Measurements from ENCODE around the gene COL11A2.
A peak's percentile ranks its signal among the peaks of the same experiment; 100 is the strongest.

The COL11A2 gene

DNA sequence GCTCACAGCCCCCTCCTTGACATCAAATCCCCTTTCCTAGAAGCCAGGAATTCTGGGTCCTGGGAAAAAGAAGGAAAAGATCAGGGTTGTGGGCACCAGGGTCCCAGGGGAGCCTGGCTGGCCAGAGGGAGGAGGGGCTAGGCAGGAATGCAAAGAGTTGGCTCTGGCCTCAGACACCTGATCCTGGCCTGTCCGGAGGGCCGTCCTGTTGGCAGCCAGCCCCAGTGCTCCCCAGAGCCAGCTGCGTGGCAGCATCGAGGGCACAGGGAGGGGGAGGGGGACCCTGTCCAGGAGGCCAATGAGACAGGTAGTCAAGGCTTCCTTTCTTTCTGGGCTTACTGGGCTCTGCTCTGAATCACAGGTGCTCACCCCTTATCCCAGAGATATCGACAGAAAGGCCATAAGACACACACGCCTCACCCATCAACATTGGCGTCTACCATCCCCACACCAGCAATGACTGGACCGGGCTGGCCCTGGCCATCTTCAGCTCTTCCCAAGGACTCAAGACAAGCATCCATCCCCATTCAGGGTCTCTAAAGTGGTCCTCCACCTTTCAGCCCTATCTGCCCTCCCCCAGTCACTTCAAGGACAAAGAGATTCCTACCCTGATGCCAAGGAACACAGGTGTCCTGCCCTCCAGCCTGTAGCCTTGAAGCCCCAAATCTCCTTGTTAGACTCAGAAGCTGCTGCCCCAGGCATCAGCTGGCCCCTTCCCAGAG, 723 bp downstream of the COL11A2 start:
- no peak for DNase-seq

DNA sequence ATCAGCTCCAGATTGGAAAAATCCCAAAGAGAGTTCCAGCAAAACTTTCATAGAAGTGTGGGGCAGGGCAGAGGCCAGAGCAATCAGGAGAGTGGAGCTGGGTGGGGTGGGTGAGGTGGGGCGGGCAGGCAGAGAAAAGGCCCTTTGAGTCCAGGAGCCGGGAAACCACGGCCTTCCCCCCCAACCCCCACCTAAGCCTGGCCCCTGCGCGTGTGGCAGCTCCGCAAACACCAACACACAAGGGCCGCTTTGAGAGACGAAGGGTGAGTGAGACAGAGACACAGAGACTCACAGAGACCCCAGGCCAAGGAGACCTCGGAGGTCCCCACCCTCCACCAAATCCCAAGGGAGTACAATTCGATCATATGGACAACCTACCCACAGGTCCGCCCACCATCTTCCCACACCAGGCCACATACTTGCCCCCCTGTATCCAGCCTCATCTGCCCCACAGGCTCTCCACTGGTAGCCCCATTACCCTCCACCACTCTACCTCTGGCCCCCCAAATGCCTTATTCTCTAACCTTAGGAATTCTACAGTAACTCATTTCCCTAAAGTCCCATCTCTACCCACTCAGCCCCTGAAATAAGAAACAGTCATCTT, 1.7 kb downstream of the COL11A2 start:
- DNase-seq: no peak

DNA sequence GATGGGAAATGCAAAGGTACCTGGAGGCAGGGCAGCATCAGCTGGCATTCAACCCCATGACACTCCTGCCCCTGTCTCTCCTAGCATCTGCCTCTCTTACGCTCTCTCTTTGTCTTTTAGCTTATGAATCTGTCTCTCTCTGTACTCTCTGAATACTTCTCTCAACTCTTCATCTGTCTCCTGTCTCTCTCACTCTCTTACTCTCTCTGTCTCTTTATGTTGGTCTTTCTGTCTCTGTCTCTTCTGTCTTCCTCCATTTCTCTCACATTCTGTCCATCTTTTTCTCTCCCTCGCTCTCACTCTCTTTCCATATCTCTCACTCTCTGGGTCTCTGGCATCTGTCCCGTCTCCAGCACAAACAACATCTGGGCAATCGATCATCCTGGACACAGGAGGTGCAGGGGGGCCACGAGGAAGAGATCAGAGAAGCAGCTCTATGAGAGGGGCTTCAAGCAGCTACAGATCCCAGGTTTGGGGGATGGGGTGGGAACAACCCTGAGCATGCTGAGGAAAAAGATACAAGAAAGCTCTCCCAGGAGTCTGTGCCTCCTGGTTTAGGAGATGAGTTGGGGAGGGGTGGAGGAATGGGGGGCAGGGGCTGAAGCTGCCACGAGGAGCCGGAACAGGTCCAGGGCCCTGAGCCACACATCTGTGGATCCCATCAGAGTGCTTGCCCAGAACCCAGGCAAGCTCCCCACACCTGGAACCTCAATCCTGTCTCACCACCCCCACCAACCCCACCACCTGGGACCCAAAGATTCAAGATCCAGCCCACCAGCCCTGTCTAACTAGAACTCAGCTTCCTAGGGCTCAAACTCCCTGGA, 2.4 kb downstream of the COL11A2 start:
- DNase-seq: no peak

DNA sequence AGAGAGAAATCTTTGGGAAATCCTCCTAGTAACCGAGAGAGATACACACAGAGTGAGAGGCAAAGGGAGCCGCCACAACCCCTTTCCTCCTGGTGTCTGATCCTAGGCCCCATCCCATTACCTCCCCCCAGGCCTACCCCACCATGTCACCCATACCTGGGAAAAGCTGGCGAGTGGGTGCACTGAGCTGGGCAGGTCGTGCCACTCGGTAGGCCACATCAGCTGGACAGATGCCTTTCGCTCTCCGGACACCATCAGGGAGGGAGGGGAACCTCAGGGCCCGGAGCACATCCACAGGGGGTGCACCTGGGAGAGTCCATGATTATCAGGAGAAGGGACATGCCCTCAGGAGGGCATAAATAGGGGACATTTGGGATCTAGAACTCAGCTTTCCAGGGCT, 3.1 kb downstream of the COL11A2 start:
- DNase-seq: no peak

DNA sequence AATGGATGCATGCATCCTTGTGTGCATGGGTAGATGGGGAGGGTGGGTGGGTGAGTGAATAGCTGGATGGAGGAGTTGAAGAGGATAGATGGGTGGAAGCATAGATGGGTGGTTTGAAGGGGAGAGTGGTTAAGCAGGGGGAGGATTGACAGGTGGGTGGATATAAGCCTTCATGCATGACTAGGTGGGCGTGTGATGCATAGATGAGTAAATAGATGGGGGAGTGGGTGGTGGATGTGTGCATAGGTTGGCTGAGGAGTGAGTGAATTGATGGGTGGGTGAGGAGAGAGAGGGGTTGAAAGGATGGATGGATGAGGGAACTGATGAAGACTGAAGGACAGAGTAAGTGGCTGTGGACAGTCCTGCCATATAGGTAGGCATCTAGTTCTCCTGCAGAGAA, 4.5 kb downstream of the COL11A2 start:
- DNase-seq: no peak

DNA sequence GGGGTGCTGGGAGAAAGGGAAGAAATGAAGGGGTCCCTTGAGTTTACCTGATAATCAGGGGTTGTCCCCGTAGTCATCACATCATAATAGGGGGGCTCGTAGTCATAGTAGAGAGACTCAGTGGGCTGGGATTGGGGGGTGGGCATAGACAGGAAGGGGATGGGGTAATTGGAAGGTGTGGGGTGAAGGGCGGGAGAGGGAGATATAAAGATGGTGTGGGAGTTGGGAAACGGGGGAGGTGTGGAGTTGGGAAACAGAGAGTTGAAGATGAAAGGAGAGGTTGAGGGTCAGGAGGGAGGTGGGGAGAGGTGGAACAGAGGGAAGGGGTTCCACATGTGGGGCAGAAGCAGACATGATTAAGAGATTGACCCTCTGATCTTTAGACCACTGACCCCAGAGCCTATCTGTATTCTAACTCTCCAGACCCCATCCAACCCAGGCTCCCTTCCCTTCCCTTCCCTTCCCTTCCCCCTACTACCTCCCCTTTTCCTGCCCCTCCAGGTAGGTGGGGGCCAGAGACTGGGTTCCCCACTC, 6.5 kb downstream of the COL11A2 start:
- DNase-seq: no peak

DNA sequence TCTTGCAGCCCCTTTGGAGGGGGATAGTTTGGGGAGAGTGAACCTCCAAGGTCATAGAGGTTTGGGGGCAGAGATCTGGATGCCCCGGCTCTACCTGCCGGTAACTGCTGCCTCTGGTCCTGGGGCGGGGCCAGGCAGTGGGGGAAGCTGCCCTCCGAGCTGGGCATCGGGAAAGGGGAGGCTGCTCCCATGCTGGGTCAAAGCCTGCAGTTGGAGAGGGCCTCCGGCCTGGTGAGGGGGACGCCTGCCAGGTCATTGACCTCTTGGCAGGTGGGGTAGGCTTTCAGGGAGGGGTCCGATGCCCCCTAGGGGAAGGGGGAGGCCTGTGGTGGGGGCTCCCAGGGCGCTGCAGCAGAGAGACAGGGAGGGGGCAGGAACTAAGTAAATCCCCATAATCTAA, 7.1 kb downstream of the COL11A2 start:
- DNase-seq: no peak

DNA sequence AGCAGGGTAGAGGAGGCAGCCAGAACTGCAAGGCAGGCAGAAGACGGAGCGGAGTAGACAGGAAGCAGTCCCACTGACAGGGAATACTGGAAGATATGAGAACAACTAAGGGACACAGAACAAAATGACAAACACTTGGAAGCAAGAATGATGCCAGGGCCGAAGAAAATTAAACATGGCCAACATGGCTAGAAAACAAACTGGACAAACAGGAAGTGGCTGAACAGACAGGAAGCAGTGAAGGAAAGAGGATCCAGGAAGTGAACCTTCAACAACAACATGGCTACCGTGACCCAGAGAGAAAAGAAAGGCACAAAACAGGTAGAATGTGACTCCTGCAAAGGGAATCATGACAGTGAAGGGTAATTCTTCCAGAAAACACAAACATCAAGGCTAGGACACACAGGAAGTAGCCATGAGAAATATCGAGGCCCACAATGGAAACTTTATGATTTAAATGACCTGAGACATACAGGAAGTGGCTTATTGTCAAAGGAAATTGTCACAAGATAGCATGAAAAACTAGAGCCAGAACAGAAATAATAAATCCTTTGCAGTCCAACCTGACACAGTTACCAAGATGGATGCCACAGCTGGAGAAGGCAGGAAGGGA, 9.1 kb downstream of the COL11A2 start:
- no peak for DNase-seq

DNA sequence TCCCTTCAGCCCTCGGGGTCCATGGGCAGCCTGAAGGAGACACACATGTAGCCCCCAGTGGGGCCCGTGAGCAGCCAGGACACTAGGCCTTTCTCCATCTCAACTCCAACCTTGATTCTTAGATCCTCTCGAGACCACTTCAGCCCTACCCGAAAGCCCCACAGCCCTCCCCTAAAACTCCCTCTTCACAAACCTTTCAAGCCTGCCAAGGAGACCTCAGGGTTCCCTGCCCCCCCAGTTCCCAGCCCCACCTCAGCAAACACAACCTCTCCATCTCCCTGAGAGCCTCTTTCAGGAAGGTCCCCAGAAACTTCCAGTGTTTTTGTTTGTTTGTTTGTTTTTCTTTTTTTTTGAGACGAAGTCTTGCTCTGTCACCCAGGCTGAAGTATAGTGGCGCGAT, 11.1 kb downstream of the COL11A2 start:
- no peak for DNase-seq

DNA sequence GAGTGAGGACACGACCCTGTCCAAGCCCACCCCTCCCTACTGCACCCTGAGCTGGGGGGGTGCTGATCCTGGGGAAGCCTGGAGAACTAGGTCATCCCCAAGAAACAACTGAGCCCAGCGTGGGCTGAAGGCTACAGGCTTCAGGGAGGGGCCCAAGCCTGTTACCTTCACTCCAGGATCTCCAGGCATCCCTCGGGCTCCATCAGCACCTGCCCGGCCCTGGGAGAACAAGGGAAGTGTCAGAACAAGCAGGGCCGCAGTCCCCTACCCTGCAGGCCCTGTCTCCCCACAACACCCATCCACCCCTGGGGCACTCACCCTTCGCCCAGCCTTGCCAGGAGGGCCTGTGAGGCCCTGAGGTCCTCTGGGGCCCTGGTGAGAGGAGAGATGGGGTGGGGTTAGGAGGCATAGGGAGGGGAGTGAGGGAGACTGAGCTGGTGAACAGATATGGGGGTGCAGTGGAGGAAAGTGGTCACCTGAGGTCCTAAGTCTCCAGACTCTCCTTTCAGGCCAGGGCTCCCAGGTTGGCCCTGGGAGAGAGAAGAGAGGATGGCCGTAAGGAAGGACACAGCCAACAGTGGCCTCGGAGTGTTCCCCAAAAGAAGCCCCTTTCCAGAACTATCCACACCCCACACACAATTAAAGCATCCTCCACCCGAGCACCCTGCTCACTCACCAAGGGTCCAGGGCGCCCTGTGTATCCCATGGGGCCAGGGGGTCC, 13.4 kb downstream of the COL11A2 start:
- DNase-seq: no peak

DNA sequence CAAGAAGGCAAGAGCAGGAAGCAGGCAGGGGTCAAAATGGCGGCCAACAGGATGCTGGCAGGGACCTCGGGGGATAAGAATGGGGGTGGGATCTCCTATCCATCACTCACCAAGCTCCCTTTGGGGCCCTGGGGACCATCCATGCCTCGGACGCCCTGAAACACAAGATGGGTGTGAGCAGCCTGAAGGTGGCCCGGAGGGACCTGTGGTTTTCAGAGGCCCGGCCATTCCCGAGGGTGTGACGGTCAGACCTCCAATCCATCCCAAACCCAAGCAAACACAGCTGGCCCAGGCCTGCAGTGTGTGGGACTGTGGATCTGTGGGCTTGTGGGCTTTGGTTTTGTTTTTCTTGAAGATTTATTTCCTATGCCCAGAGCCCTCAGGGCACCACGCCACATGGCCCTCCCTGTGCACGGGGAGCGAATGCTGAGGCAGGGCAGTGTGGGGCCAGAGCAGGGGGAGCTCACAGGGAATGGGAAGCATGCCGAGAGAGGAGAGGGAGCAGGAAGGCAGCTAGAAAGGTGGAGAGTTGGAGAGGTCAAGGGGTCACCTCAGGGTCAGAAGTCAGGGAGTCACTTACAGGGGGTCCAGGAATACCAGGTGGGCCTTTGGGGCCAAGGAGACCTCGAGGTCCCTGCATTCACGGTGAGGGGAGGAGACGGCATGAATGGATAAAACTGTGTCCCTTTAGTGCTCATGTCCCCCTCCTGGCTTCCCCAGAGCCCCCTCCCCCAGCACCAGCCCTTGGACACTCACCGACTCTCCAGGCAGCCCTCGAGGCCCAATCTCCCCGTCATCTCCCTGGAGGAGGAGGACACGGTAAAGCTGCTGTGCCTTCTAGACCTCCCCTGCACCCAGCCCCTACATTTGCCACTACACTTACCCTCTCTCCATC, 14.5 kb downstream of the COL11A2 start:
- DNase-seq: no peak

DNA sequence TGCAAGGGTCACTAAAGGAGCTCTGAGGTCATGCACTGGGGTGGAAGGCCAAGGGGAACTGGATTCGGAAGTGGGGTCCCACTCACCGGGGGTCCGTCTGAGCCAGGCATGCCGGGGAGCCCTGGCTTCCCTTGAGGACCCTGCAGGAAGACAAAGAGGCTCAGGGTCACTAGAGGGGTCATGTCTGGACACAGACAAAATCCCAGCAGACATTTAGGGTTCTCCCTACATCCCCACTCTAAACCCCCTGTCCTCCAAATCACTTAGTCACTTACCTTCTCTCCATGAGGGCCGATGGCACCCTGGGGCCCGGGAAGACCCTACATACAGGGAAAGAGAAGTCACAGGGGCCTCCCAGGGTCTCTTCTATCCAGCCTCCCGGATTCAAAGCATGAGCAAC, 15.4 kb downstream of the COL11A2 start:
- DNase-seq: no peak

DNA sequence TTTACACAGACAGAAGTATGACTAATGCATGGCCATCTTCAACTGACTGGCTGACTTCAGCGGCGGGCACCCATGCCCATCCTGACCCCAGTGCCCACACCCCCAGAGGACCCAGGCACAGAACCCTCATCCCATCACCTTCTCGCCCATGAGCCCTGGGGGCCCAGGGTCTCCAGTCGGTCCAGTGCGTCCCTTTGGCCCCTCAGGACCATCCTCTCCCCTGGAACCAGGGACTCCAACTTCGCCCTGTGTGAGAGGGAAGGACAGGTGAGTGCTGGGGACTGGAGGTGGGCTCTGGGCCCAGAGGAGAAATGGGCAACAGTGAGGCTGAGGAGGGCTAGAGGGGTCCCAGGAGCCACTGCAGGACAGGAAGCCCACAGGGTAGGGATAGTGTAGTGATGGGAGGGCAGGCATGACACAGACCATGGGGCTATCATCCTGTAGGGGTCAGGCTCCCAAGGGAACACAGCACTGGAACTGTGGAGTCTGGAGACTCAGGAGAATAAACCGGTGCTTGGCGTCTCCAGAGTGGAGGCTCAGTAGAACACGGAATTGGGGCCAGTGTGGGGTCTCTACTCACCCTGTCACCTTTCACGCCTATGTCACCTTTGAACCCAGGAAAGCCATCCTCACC, 16.7 kb downstream of the COL11A2 start:
- no peak for DNase-seq

DNA sequence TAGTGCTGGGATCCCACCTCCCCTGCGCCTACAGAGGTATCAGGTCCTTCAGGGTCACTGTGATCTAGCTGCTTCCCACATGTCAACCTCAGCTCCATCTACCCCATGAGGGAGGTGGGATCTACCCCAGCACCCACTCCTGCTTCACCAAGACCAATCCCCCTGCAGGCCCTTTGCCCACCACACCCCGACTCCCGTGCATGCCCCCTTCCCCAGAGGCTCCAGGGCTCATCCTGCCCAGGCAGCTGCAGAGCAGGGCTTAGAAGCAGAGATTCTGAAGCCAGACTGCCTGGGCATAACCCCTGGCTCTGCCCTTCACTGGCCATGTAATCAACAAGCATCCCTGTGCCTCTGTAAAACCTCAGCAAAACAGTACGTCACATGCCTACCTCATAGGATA, 17.5 kb downstream of the COL11A2 start:
- DNase-seq: no peak

DNA sequence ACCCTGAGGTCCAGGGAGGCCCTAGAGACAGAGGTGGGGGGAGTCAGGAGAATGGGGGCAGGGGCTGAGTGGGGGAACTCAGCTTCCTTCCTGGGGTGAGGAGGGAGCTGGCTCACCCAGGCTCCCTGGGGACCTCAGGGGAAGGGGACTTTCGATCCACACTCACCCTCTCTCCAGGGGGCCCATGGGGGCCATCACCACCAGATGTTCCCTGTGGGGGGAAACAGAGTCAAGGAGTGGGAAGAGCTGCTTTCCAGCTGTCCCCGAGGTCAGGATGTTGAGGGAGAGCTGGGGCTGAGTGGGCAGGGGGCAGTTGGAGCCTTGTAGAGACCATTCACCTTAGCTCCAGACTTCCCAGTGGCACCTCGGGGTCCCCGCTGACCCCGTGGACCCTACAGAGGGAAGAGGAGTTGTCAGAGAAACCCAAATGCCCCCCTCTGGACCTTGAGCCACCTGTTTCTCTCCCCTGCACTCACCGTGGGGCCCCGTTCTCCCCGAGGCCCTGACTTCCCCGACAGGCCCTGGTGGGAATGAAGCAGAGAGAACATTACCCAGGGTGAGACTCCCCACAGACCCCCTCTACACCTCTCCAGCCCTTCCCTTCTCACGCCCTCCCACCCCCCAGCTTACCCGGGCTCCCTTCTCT, 18.6 kb downstream of the COL11A2 start:
- DNase-seq: no peak

DNA sequence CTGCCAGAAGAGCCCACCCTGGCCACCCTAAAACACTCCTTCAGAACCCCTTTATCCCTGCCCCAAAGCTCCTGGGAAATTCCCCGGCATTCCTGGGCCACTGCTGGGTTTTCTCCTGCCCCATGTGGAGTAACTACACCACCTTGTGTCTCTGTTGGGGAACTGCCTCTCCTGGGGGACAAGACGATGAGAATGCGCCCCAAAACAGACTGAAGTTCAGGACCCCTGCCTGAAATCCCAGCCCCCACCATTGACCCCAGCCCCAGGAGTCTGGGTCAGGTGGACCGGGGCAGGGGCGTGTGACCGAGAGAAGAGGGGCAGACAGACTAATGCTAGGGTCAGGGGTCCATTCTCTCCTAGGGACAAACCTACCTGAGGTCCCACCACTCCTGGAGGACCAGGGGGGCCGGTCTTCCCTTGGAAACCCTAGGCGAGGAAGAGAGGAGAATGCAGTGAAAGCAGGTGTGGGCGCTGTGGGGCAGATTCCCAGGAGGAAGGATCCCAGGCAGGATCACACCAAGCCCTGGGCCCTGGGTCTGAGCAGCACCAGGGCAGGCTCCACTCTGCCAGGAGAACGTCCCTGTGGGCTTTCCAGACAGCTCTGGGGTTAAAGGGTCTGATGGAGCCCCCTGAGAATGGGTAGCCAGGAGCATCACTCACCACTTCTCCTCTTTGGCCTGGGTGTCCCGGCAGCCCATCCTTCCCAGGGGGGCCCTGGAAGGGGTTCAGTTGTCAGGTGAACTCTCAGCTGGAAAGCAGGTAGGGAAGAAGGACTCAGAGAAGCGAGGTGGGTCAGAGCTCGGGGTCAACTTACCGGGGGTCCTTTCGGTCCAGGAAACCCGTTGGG, 19.4 kb downstream of the COL11A2 start:
- DNase-seq: peak; percentile 86

DNA sequence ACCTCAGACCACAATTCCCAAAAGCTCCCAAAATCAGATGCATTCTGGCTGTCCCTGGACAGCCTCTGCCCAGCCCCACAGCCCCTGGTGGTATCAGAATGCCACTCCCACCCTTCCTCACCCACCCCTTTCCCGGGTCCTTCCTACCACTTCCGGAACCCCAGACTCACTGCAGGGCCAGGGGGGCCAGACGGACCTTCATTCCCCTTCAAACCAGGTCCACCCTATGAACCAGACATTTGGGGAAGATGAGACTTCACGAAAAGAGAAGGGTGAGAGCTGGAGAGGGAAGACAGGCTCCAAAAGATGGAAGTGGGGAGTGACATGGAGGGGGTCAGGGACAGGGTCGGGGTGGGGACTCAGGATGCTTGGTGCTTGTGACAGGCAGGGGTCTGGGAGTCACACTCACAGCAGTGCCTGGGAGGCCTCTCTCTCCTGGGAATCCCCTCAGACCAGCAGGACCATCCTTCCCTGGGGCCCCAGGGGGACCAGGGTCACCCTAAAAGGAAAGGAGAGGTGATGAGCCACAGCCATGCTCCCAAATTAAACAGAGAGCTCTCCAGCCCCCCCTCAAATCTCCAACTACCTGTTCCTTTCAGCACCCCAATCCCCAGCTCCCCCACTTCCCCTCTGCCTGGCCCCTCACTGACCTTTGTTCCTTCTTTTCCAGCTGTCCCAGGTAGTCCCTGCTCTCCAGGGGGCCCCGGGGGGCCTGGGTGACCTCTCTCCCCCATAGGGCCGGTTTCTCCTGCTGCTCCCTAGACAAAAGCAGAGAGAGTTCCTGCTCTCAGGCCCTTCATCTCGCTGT, 20.2 kb downstream of the COL11A2 start:
- no peak for DNase-seq

DNA sequence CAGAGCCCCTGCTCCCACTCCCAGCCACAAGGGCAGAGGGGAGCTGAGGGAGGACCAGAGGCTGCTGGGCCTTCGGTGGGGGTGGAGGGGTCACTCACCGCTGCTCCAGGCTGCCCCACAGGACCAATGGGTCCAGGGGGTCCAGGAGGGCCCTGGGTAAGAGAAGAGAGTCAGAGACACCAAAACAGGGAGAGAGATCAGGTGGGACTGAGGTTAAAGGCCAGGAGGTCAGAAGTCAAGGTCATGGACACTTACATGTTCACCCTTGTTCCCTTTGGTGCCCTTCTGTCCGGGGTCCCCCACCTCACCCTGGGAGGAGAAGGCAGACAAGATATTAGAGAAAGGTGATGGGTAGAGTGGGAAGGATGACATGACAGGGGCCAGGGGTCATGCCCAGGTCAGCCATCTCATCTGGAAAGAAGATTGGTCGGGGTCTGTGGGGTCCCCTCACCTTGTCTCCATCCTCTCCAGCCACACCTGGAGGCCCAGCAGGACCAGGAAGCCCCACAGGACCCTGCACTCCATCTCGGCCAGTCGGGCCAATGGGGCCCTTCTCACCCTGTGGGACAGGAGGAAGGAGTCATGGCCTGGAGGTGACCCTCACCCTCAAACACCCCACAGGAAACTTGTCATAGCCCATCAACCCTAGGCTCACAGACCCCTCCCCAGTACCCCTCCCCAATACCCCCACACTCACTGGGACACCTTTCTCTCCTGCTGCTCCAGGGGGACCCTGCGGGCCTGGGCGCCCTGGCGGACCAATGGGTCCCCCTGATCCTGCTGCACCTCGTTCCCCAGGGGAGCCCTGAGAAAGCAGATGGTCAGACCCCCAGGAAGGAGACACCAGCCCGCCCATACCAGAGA, 21.0 kb downstream of the COL11A2 start:
- no peak for DNase-seq
